K562 (cell line): ENCODE data around the gene CD82. TPM values are rescaled to one million over a fixed set of nuclear protein-coding genes. Genes with fewer than 3 reads are reported as not detected.

Source experiments
- ATAC-seq: fragments of 200-7000 bp; cut with Tn5 transposase; 3 replicates; pipeline ENCODE4 v1.9.1; 2020; ENCODE audit warnings: moderate library complexity
- BruUV-seq: library from RNA; stranded (reverse); fragments of 400-500 nt; replicated peaks from 2 replicates; lab custom pipeline; 2021; lab: Mats Ljungman, UMichigan
- CTCF ChIA-PET: fragments of 300-600 bp; formaldehyde crosslinking; extraction: SDS; loops from one replicate; lab custom pipeline; 2021; ENCODE audit warnings: low intra/inter-chr PET ratio; lab: Yijun Ruan, JAX
- POLR2A ChIA-PET: fragments of 300-600, 350-650 bp; sonication (Branson Sonifier 250); formaldehyde crosslinking; extraction: SDS; loops from one replicate; lab custom pipeline; 2021; ENCODE audit warnings: antibody characterized with exemption, inconsistent platforms; lab: Yijun Ruan, JAX
- DNase-seq, 4 experiments: peaks; one replicate each; pipeline versions ENCODE4 v3.0.0 to v3.0.0-alpha.2; 2011 to 2018; ENCODE audit warnings: low spot score in 3 of 4, mixed read lengths in 3 of 4; ENCODE audit errors: extremely low read depth in 1 of 4
- FAIRE-seq: peaks from 2 replicates; lab custom pipeline; 2011; peaks lifted over from hg19 to GRCh38; lab: Jason Lieb, UNC
- H2AFZ ChIP-seq: 2 replicates; pipeline ENCODE4 v1.6.0; 2011; ENCODE audit warnings: low read depth, low read length, control low read depth, inconsistent platforms
- H3K27ac ChIP-seq: fragments of 200-600 bp; 3 replicates; pipeline ENCODE4 v1.8.0; 2011; ENCODE audit warnings: low read depth, mild to moderate bottlenecking, control low read depth, inconsistent platforms, low read length, moderate library complexity, mixed read lengths; ENCODE audit errors: extremely low read depth
- H3K27me3 ChIP-seq, 2 experiments: fragments of 300-600 bp in 1 of 2; 2 replicates in 1 of 2; 3 replicates in 1 of 2; pipeline versions ENCODE4 v1.6.0 to v1.8.0; 2011; ENCODE audit warnings: inconsistent platforms in 2 of 2, low read length in 2 of 2, mild to moderate bottlenecking in 1 of 2, mixed read lengths in 1 of 2, moderate library complexity in 1 of 2; ENCODE audit not compliant: control insufficient read depth in 2 of 2, insufficient read depth in 2 of 2
- H3K36me3 ChIP-seq: fragments of 300-600 bp; 3 replicates; pipeline ENCODE4 v1.8.0; 2011; ENCODE audit warnings: mild to moderate bottlenecking, low read length, inconsistent platforms; ENCODE audit not compliant: control insufficient read depth, insufficient read depth
- H3K4me1 ChIP-seq, 2 experiments: fragments of 200-600 bp in 1 of 2; replicated peaks in 1 of 2; 2 replicates in 1 of 2; 3 replicates in 1 of 2; pipeline versions ENCODE4 v1.5.1 to v1.8.0; 2011; ENCODE audit warnings: inconsistent platforms in 2 of 2, low read length in 2 of 2, mild to moderate bottlenecking in 1 of 2, mixed read lengths in 1 of 2, moderate library complexity in 1 of 2; ENCODE audit not compliant: control insufficient read depth in 2 of 2, insufficient read depth in 2 of 2
- H3K4me2 ChIP-seq: 2 replicates; pipeline ENCODE4 v1.6.1; 2011; ENCODE audit warnings: low read length, control low read depth, inconsistent platforms, mixed read lengths; ENCODE audit not compliant: insufficient read depth
- H3K4me3 ChIP-seq: fragments of 200-600 bp; sonication (generic), shearing (Covaris generic); 2 replicates; pipeline ENCODE4 v1.5.1; 2016; ENCODE audit warnings: control low read depth, inconsistent platforms
- H3K79me2 ChIP-seq: fragments of 200-600 bp; 3 replicates; pipeline ENCODE4 v1.8.0; 2011; ENCODE audit warnings: low read length, inconsistent platforms; ENCODE audit not compliant: control insufficient read depth, insufficient read depth
- H3K9ac ChIP-seq, 2 experiments: 2 replicates each; pipeline versions ENCODE4 v1.6.0 to v1.6.1; 2011; ENCODE audit warnings: low read depth in 2 of 2, low read length in 2 of 2, control low read depth in 1 of 2, inconsistent platforms in 1 of 2, mild to moderate bottlenecking in 1 of 2, mixed read lengths in 1 of 2; ENCODE audit not compliant: insufficient read depth in 1 of 2
- H3K9me1 ChIP-seq: one replicate; pipeline ENCODE4 v1.6.0; 2011; ENCODE audit warnings: inconsistent platforms, mild to moderate bottlenecking, low read length, moderate library complexity; ENCODE audit not compliant: control insufficient read depth, insufficient read depth
- H3K9me3 ChIP-seq: replicated peaks from 2 replicates; pipeline ENCODE4 v1.5.1; 2011; ENCODE audit warnings: low read depth, low read length, inconsistent platforms; ENCODE audit not compliant: control insufficient read depth, insufficient read depth
- H4K20me1 ChIP-seq: replicated peaks from 2 replicates; pipeline ENCODE4 v1.6.1; 2011; ENCODE audit warnings: low read length, inconsistent platforms, mixed read lengths; ENCODE audit not compliant: control insufficient read depth, insufficient read depth
- BRF1 ChIP-seq: IDR thresholded peaks from 3 replicates; pipeline ENCODE4 v1.6.1; 2011; ENCODE audit warnings: borderline replicate concordance, mild to moderate bottlenecking; ENCODE audit not compliant: insufficient read length; ENCODE audit errors: extremely low read depth
- DDX20 ChIP-seq: fragments of 450-650 bp; IDR thresholded peaks from 2 replicates; pipeline ENCODE4 v1.6.1; 2016; ENCODE audit warnings: missing genetic modification characterization, low read depth, mild to moderate bottlenecking, missing compliant biosample characterization, moderate library complexity
- ELF1 ChIP-seq: fragments of 200-800 bp; sonication (Bioruptor generic); IDR thresholded peaks from 2 replicates; pipeline ENCODE4 v1.6.1; 2016; ENCODE audit warnings: missing genetic modification characterization, missing compliant biosample characterization
- ERF ChIP-seq: fragments of 450-650 bp; formaldehyde crosslinking; IDR thresholded peaks from 2 replicates; pipeline ENCODE4 v1.4.0; 2020; ENCODE audit warnings: mild to moderate bottlenecking, mixed read lengths
- FOXP4 ChIP-seq: sonication (generic); formaldehyde crosslinking; IDR thresholded peaks from 2 replicates; pipeline ENCODE4 v1.8.0; 2022; ENCODE audit warnings: mild to moderate bottlenecking, missing genetic modification reagents, borderline replicate concordance
- FUS ChIP-seq: fragments of 200-400 bp; formaldehyde crosslinking; optimal IDR thresholded peaks from 2 replicates; pipeline ENCODE3; 2017; ENCODE audit warnings: low read depth, low read length
- KLF1 ChIP-seq: fragments of 450-650 bp; IDR thresholded peaks from 2 replicates; pipeline ENCODE4 v1.6.1; 2016; ENCODE audit warnings: missing genetic modification characterization, missing compliant biosample characterization
- MTA1 ChIP-seq: fragments of 450-650 bp; IDR thresholded peaks from 2 replicates; pipeline ENCODE4 v1.6.1; 2017; ENCODE audit warnings: borderline replicate concordance
- NR2C1 ChIP-seq, 2 experiments: fragments of 450-650 bp; IDR thresholded peaks; 2 replicates each; pipeline ENCODE4 v1.6.1; 2017; ENCODE audit warnings: mild to moderate bottlenecking in 2 of 2, antibody characterized with exemption in 1 of 2, inconsistent platforms in 1 of 2, missing compliant biosample characterization in 1 of 2, missing genetic modification characterization in 1 of 2
- POU5F1 ChIP-seq: fragments of 150-350 bp; IDR thresholded peaks from 2 replicates; pipeline ENCODE4 v1.6.1; 2014; ENCODE audit warnings: borderline replicate concordance, low read length, low read depth, mild to moderate bottlenecking; ENCODE audit not compliant: partially characterized antibody
- SIX5 ChIP-seq, 2 experiments: IDR thresholded peaks; 2 replicates each; pipeline ENCODE4 v1.6.1; 2011; ENCODE audit warnings: low read length in 2 of 2, borderline replicate concordance in 1 of 2, low read depth in 1 of 2, mild to moderate bottlenecking in 1 of 2, moderate library complexity in 1 of 2; ENCODE audit not compliant: insufficient read depth in 1 of 2
- SMARCA5 ChIP-seq: fragments of 450-650 bp; IDR thresholded peaks from 2 replicates; pipeline ENCODE4 v1.6.1; 2016
- TCF7L2 ChIP-seq: fragments of 150-350 bp; IDR thresholded peaks from 2 replicates; pipeline ENCODE4 v1.6.1; 2016; ENCODE audit warnings: low read depth, mild to moderate bottlenecking, low read length, moderate library complexity
- YBX1 ChIP-seq: fragments of 450-650 bp; IDR thresholded peaks from 2 replicates; pipeline ENCODE4 v1.7.1; 2016; ENCODE audit warnings: mild to moderate bottlenecking
- ZFP36 ChIP-seq: fragments of 150-350 bp; IDR thresholded peaks from 2 replicates; pipeline ENCODE4 v1.6.1; 2018; ENCODE audit warnings: low read length, low read depth; ENCODE audit not compliant: partially characterized antibody
- ZNF134 ChIP-seq: fragments of 250-450 bp; sonication (Bioruptor Pico); conservative IDR thresholded peaks from 2 replicates; pipeline ENCODE4 v1.4.0; 2020
- ZNF384 ChIP-seq: IDR thresholded peaks from 2 replicates; pipeline ENCODE4 v1.6.1; 2012; ENCODE audit warnings: low read depth, low read length, improper control_type of control experiment
- ZSCAN32 ChIP-seq: fragments of 450-650 bp; formaldehyde crosslinking; IDR thresholded peaks from 2 replicates; pipeline ENCODE4 v1.4.0; 2020; ENCODE audit warnings: mild to moderate bottlenecking, moderate library complexity
- WGBS: fragments of 100-300 bp; shearing (Covaris generic); methylation state at CpG from one replicate; pipeline ENCODE4 v1.1.6; 2016; ENCODE audit warnings: low coverage, mixed read lengths; ENCODE audit not compliant: insufficient coverage; ENCODE audit errors: missing lambda C conversion rate; 5-methylcytosine and 5-hydroxymethylcytosine counted together
- in situ Hi-C: fragments of 300-500 bp; cut with MboI; formaldehyde crosslinking; loops from 4 replicates; pipeline ENCODE4 v1.15.0; 2018; ENCODE audit warnings: inconsistent platforms, mixed read lengths
- intact Hi-C: fragments of 100-400 bp; cut with micrococcal nuclease; formaldehyde crosslinking; loops from 2 replicates; pipeline ENCODE4 v1.14.2; 2022
- polyA plus RNA-seq, 8 experiments: library from polyadenylated mRNA; depleted of rRNA in 4 of 8; stranded (reverse) in 5 of 8; unstranded in 3 of 8; fragments of >200 nt; fragmentation: Nextera tagmentation in 2 of 8; fragmentation: Illumina TruSeq in 1 of 8; extraction: Ambion mirVana in 2 of 8; extraction: Trizol in 1 of 8; gene quantifications; 2 replicates each; pipeline versions ENCODE4 v1.2.1 to v1.2.3, GENCODE V29; 2011 to 2014; ENCODE audit warnings: inconsistent platforms in 1 of 8, missing spikeins in 1 of 8
- total RNA-seq, 7 experiments: library from RNA; depleted of rRNA in 6 of 7; stranded (reverse); fragments of >200 nt in 6 of 7; fragmentation: Illumina TruSeq in 2 of 7; extraction: Trizol in 2 of 7; gene quantifications; 2 replicates each; pipeline versions ENCODE4 v1.2.1 to v1.2.3, GENCODE V29; 2011 to 2021; ENCODE audit warnings: low replicate concordance in 1 of 7
- TF ChIP-seq, protein P1 (sequence below): fragments of 250-450 bp; sonication (Bioruptor Pico); IDR thresholded peaks from 2 replicates; pipeline ENCODE4 v1.5.0; 2022; ENCODE audit warnings: mild to moderate bottlenecking

Gene CD82
- total and polyA plus RNA-seq, 9 of the 15 experiments (the other 6 are each of a cell fraction or from before 2014, with no cell fraction given) = 0.27 to 9.4 (median 3.0) TPM

DNA sequence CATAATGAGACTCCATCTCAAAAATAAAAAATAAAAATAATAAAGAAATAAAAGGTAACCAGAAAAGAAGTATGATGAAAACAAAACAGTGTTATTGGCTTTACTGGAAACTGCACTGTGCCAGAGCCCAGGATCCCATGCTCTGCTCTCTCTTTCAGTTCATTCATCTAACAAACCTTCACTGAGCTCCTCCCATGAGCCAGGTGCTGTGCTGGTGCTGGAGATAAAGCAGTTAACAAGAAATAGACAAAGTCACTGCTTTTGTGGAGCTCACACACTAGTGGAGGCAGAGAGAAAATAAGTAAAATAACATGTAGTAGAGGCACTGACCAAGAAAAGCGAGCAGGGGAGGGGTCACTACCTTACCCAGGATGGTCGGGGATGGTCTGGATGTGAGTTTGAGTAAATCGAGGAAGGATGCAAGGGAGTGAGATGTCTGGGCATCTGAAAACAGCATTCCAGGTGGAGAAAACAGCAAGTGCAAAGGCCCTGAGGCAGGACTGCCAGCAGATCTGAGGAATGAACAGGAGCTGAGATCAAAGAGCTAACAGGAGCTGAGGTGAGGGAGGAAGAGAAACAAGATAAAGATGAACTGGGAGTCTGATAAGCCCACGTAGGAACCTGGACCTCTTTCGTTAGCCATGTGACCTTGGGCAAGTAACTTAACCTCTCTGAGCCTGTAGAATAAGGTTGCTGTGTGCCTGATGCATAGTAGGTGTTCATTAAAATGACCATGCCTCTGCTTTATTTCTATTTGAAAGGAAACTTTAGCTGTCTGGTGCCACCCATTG lies 31.3 kb upstream of the CD82 start:
- FAIRE-seq (no peak), ATAC-seq (no peak), DNase-seq (peak in 2 of 4 experiments; percentile 18 to 53)
- Histone ChIP-seq H3K27me3 (no peaks in the 10 kb centered on the region), H2AFZ (peak overlapping the region; percentile 46; the same call in 1 of the 2 replicates), H3K4me1 (peaks cover 48 to 58% of the 10 kb centered on the region in 2 experiments), H3K4me3 (no peak overlapping the region), H3K4me2 (no peak overlapping the region), H3K9me3 (no peaks in the 10 kb centered on the region), H3K36me3 (no peaks in the 10 kb centered on the region), H3K79me2 (no peaks in the 10 kb centered on the region), H3K27ac (no peak overlapping the region), H4K20me1 (no peaks in the 10 kb centered on the region), H3K9ac (peak overlapping the region in 1 of 2 experiments; percentile 1; a peak in 1 of 4 replicates), H3K9me1 (no peaks in the 10 kb centered on the region)
- in situ Hi-C loops (loop anchor here (10.0 kb wide), 1 partner anchor 399 kb away; no protein-coding TSS in a partner anchor), intact Hi-C loops (no loop called here)
- no TSS peak for BruUV-seq
- 32% methylated on average over 5 of the region's 5 CpGs for WGBS
- POLR2A ChIA-PET = interaction anchor here (0.6 to 1.4 kb wide), 6 partner anchors 9 to 430 kb away, joined by 3 to 6 read pairs (median 4); no protein-coding TSS in a partner anchor
- CTCF ChIA-PET = no interaction called here
- no peak for TF ChIP-seq POU5F1
- no peak for TF ChIP-seq NR2C1 (IDR thresholded peaks at IDR 0.05)
- no peak for TF ChIP-seq NR2C1 (tag; IDR thresholded peaks at IDR 0.05)
- no peak for TF ChIP-seq FOXP4 (CRISPR knock-in tag)
- no peak for TF ChIP-seq ZSCAN32 (CRISPR knock-in tag)
- no peak for TF ChIP-seq ELF1 (tag)
- TF ChIP-seq ERF (CRISPR knock-in tag) = no peak
- TF ChIP-seq ZFP36 = peak; percentile 37
- no peak for TF ChIP-seq TCF7L2
- no peak for TF ChIP-seq ZNF134
- TF ChIP-seq SMARCA5 = peak; percentile 95
- TF ChIP-seq MTA1 = no peak
- no peak for TF ChIP-seq YBX1
- TF ChIP-seq DDX20 (tag) = no peak
- TF ChIP-seq SIX5 (IDR thresholded peaks at IDR 0.05; ENCODE audit: borderline replicate concordance in 1 of 2, insufficient read depth in 1 of 2, low read depth in 1 of 2, low read length in 2 of 2) = no peak
- no peak for TF ChIP-seq ZNF384
- no peak for TF ChIP-seq FUS
- no peak for TF ChIP-seq BRF1
- TF ChIP-seq, protein P1, sequence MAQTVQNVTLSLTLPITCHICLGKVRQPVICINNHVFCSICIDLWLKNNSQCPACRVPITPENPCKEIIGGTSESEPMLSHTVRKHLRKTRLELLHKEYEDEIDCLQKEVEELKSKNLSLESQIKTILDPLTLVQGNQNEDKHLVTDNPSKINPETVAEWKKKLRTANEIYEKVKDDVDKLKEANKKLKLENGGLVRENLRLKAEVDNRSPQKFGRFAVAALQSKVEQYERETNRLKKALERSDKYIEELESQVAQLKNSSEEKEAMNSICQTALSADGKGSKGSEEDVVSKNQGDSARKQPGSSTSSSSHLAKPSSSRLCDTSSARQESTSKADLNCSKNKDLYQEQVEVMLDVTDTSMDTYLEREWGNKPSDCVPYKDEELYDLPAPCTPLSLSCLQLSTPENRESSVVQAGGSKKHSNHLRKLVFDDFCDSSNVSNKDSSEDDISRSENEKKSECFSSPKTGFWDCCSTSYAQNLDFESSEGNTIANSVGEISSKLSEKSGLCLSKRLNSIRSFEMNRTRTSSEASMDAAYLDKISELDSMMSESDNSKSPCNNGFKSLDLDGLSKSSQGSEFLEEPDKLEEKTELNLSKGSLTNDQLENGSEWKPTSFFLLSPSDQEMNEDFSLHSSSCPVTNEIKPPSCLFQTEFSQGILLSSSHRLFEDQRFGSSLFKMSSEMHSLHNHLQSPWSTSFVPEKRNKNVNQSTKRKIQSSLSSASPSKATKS (CRISPR knock-in tag) = no peak
- no peak for TF ChIP-seq KLF1 (tag)
